Transverse colon (tissue), 4 donors: Measurements from ENCODE around the gene DGKZ.

Experiments
- POLR2A ChIP-seq: fragments of 450-650 bp; IDR thresholded peaks from one replicate; pipeline ENCODE4 v1.6.1; 2016; ENCODE audit warnings: antibody characterized with exemption, mild to moderate bottlenecking, moderate library complexity
- POLR2AphosphoS5 ChIP-seq, 3 donors: sonication (generic); formaldehyde crosslinking; IDR thresholded peaks; one replicate each; pipeline ENCODE4 v1.6.1; 2016; ENCODE audit warnings: antibody characterized with exemption in 3 of 3
- TF ChIP-seq, protein P1 (sequence below), 5 experiments: fragments of 200-600 bp in 3 of 5; fragments of 450-650 bp in 2 of 5; sonication (generic) in 3 of 5; IDR thresholded peaks; 1 replicate in 2 of 5; 2 replicates in 3 of 5; pipeline ENCODE4 v1.5.1; 2016 to 2017; ENCODE audit warnings: antibody characterized with exemption in 5 of 5, inconsistent platforms in 3 of 5, mild to moderate bottlenecking in 2 of 5, moderate library complexity in 1 of 5

DNA sequence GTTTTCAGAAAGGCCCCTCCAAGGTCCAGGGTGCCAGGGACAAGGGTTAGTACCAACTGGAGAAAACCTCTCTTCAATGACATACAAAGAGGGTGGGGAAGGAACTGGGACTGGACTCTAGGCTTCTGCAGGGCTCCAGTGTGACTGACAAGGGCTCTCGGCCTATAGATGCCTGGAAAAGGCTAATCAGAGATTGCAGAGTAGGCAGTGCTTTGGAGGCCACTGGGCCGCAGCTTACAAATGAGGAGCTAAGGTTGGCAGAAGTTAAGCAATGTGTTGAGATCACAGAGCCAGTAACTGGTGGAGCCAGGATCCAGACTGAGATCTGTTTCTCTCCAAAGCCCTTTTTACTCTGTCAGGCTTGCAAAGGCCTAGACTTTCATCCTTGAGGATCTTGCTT is 7.4 kb upstream of the DGKZ start:
- TF ChIP-seq, protein P1, sequence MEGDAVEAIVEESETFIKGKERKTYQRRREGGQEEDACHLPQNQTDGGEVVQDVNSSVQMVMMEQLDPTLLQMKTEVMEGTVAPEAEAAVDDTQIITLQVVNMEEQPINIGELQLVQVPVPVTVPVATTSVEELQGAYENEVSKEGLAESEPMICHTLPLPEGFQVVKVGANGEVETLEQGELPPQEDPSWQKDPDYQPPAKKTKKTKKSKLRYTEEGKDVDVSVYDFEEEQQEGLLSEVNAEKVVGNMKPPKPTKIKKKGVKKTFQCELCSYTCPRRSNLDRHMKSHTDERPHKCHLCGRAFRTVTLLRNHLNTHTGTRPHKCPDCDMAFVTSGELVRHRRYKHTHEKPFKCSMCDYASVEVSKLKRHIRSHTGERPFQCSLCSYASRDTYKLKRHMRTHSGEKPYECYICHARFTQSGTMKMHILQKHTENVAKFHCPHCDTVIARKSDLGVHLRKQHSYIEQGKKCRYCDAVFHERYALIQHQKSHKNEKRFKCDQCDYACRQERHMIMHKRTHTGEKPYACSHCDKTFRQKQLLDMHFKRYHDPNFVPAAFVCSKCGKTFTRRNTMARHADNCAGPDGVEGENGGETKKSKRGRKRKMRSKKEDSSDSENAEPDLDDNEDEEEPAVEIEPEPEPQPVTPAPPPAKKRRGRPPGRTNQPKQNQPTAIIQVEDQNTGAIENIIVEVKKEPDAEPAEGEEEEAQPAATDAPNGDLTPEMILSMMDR (IDR thresholded peaks at IDR 0.05) = no peak
- TF ChIP-seq POLR2A = no peak
- no peak for TF ChIP-seq POLR2AphosphoS5 (IDR thresholded peaks at IDR 0.05)
